Skin of body (tissue), 2 donors: ENCODE results near the gene DHCR7. TPM values are rescaled to one million over a fixed set of nuclear protein-coding genes. Genes with fewer than 3 reads are reported as not detected.

Experiments
- DNase-seq: peaks from one replicate; lab custom pipeline; 2025; lab: John Stamatoyannopoulos, UW
- total RNA-seq: library from RNA; depleted of rRNA; stranded (reverse); fragments of >200 nt; gene quantifications from one replicate; pipeline ENCODE4 v1.2.3, GENCODE V29; 2014

DHCR7 gene
- total RNA-seq, 1 donor from 2014 or later: 34.5 TPM

DNA sequence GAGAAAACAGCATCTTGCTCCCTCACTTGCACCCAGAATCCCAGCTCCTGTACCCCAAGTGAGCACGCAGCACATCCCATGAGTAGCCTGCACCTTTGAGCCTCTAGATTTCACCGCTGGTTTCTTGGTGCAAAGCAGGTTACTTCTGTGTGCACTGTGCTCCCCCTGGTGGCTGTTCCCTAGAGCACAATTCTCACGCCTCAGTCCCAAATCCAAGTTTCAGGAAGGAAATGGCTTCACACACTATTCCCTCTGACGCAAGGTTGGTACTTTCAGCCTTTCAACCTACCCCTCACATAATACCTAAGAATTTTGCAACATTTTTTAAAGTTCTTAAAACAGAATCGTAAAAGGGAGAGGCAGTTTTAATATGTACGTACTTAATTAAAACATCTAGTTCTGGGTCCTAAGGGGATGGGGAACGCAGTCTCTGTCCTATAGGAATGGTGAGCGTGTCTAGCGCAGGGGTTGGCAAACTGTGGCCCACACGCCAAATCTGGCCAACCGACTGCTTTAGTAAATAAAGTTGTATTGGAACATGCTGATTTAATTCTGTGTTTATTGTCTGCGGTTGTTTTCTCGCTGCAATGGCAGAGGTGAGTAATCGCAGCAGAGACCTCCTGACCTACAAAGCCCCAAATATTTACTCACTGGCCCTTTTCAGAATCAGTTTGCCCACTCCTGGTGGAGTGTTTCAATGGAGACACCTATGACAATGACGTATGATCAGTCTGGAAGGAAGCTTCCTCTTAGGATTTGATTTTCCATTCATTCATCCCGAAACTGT lies 27.5 kb downstream of the DHCR7 start:
- no peak for DNase-seq

DNA sequence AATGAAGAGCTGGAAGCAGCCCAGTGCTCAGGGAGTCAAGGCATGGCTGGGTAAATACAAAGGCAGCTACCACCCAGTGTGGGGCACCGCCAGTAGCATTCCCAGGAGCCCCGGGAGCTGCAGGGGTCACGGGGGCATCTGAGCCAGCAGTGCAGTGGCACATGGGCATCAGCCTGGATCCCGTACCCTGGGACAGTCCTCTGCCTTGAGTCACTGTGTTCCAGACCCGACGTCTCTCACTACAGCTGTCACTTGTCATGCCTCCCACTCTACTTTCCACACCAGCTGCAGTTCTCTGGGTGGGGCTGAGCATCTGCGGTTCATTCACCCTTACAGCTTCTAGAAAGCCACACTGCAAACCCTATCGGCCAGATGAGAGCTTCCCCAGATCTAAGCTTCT lies 29.6 kb downstream of the DHCR7 start:
- peak; percentile 13 for DNase-seq

DNA sequence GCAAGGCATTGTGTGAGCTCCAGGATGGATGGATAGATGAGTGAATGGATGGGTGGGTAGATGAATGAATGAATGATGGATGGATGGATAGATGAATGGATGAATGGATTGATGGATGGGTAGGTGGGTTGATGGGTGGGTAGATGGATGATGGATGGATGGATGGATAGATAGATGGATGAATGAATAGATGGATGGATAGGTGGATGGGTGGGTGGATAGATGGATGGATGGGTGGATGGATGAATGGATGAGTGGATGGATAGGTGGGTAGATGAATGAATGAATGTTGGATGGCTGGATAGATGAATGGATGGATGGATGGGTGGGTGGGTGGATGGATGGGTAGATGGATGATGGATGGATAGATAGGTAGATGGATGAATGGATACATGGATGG lies 33.5 kb downstream of the DHCR7 start:
- DNase-seq: no peak

DNA sequence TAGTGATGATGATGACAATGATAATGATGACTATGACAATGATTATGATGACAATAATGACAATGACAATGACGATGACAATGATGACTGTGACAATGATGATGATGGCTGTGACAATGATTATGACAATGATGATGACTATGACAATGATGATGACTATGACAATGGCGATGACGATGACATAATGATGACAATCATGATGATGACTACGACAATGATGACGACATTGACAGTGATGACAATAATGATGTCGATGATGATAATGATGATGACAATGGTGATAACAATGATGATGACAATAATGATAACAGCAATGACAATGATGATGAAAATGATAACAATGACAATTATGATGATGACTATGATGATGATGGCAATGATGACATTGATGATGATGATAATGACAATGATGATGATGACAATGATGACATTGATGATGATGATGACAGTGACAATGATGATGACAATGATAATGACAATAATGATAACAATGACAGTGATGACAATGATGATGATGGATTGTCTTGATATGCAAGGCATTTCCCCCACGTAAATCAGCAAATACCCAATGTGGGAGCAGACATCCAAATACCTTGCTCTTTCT lies 37.7 kb downstream of the DHCR7 start:
- no peak for DNase-seq

DNA sequence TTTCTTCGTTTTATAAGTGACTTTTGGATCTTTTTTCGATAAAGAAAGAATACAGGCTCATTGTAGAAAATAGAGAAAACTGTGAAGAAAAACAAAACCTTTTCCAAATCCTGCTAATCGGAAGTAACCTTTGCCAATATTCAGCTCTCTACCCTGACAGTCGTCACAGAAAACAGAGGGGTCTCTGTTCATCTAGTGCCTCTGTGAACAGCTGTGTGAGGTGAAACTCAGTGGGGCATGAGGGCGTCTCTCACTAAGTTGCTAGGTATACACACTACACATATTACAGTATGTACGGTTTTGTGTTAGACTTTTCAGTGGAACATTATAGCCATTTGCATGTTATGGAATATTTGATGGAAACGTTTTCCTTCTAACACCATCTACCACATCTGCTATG lies 39.4 kb downstream of the DHCR7 start:
- DNase-seq: no peak

DNA sequence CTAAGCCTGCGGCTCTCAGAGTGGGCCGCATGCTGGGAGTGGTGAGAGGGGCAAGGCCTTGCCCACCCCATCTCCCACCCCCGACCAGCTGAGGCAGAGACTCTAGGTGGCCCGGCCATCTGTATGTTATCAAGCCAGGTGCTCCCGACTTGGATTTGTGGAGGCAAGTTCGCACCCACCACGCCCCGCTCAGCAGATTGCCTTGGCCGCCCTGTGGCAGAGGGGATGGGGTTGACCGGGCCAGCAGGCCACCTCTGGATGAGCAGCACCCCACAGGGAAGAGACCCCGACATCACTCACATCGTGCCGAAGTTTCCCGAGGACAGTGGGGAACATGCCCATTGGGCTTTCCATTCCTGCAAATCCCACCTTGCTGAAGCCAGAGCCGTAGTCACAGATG lies 40.8 kb downstream of the DHCR7 start:
- DNase-seq: no peak

DNA sequence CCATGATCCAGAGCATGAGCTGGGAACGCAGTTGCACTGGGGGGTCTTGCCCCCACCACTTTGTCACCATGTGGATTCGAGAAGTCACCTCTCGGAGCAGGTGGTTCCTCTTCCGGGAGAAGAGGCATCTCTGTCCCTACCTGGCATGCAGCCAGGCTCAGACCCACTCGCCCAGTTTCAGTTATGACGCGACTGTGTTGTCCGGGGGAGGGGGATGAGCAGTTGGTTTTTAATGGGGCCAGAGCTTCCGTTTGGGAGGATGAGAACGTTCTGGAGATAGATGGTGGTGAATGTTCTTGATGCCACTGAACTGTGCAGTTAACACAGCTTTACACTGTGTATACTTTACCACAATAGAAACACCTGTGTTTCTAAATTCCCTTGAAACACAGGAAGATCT lies 41.5 kb downstream of the DHCR7 start:
- no peak for DNase-seq

DNA sequence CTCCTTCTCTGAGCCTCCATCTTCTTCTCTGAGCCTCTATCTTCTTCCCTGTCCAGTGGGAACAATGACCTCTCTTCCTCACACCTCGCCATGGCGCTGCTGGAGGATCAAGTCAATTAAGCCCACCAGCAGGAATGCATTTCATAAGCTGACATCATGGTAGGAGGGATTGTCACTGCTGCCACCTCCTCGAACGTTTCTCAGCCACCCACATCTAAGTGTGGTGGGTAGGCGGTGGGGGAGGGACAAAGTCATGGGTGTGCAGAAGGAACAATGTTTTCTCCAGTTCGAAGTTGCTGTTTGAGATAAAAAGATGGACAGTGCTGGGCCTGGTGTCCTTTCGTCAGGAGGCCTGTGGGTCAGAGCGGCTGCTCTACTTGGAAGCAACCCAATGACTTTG lies 44.0 kb downstream of the DHCR7 start:
- no peak for DNase-seq

DNA sequence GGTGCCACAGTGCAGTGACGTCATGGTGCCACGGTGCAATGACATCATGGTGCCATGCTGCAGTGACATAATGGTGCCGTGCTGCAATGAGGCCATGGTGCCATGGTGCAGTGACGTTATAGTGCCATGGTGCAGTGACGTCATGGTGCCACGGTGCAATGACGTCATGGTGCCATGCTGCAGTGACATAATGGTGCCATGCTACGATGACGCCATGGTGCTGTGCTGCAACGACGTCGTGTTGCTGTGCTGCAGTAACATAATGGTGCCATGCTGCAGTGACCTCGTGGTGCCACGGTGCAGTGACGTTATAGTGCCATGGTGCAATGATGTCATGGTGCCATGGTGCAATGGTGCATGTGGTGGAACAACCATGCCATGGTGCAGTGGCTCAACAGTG lies 45.3 kb downstream of the DHCR7 start:
- DNase-seq: no peak

DNA sequence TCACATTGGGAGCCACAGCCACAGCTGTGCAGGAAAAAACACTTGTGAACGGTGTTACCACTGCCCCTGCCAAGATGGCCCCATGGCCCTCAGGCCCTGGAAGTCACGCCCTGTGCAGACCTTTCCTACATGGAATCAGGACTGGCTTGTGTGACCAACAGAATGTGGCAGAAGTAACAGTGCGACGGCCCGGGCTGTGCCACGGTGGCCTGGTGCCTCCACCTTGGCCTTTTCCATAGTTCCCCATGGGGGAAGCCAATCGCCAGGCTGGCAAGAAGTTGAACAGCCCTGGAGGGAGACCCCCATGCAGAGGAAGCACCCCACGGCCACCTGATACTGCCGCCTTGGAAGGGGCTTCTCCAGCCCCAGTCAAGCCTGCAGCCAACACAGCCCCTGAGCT lies 48.0 kb downstream of the DHCR7 start:
- DNase-seq: no peak

DNA sequence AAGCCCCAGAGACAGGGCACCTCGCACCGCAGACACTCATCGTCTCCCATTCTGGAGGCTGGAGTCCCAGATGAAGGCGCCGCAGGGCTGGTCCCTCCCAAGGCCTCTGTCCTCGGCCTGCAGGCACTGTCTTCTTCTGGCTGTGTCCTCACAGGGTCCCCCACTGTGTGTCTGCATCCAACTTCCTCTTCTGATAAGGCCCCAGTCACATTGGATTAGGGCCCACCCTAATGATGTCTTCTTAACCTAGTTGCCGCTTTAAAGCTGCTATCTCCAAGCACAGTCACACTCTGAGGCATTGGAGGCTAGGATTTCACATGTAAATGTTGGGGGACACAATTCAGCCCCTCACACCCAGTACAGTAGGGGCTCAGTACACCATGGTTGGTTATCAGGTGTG lies 48.9 kb downstream of the DHCR7 start:
- no peak for DNase-seq

DNA sequence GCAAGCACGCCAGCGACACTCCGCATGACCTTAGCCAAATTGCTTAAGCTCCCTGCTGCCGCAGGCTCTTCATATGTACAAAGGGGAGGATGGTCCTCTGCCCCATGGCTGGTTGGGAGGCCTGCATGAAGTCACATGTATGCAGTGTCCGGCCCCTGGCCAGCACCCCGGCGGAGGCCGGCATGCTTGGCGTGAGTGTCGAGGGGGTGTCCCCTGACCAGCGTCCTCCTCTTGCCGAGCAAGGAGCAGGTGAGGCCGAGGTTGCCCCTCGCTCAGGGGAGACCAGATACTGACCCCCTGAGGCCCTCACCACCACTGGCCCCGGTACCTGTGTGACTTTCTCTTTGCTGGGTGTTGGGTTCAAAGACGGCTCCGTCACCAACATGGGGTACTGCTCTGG lies 50.2 kb downstream of the DHCR7 start:
- DNase-seq: no peak

DNA sequence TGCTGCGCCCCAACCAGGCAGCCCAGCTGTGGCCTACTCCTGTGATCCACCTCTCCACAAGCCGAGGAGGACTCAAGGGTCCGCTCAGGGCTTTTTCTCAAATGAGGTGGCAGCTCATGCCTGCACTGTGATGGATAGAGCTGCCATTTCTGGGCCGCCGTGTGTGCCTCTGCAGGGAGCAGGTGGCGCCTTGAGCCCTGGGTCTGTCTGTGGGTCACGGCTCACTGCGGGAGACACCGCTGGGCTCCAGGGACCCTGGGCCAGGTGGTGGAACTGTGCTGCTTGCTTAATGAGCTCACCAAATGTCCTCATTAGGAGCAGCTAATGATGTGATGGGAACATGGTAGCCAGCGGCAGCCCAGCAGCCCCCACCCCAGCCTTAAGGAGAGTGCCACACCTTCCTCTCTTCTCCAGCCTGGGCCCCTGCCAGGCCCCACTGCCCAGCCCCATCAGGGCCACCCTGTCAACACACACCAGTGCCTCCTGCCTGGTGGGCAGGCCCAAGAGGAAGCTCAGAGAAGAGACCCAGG lies 50.8 kb downstream of the DHCR7 start:
- DNase-seq: no peak

DNA sequence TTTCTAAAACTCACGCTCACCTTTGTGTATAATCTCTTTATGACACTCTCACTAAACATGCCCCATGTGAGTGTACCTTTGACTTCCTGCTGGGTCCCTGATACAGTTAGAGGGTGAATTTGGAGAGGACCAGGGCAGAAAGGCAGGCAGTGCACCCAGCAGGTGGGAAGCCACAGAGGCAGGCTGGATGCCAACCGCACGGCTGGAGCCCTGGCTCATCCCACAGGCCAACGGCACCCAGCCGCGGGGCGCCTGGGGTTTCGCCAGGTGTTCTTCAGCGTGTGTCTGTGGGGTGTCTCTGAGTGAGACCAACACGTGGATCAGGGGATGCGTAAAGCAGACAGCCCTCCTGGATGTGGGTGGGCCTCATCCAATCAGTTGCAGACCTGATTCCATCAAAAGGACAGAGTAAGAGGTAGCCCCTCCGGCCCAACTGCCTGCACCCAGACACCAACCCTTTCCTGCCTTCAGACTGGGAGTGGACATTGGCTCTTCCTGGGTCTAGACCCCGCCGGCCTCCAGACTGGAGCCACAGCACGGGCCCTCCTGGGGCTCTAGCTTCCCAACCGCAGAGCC lies 51.6 kb downstream of the DHCR7 start:
- DNase-seq: no peak

DNA sequence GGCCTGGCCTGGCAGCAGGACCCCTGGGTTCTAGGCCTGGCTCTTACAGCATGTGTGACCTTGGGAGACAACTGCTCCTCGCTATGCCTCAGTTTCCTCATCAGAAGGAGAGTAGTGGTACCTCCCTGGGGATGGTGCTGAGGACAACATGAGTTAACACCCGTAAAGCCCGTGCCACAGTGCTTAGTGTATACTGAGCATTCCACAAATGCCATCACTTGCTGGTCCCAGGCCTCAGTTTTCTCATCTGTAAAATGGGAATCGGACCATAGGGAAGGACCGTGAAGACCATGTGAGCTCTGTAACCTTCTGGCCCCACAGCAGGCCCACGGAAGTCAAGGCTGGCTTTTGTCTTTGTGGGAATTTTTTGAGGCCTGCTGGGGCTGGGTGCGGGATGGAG lies 52.4 kb downstream of the DHCR7 start:
- DNase-seq: no peak

DNA sequence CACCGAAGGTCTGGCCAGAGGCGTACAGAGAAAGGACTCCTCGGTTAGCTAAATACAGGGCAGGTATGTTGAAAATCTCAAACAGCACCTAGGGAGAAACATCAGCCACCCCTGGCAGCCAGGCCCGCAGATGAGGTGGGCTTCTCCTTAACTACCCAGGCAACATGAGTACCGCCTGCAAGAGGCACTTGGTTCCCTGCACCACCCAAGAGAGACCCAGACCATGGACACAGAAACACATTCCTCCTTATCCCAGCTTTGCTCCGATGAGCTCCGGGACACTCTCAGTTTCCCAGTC lies 53.0 kb downstream of the DHCR7 start:
- no peak for DNase-seq

DNA sequence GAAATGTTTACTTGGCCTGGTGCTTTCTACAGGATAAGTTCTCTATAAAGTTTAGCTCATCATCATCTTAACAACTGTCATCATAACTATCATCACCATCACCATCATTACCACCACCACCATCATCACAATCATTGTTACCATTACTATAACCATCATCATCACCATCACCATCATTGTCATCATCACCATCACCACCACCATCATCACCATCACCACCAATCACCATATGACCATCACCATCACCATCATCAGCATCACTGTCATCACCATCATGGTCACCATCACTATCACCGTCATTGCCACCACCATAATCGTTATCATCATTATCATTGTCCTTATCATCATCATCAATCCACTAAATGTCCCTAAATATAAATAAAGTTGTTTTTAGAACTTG lies 54.9 kb downstream of the DHCR7 start:
- DNase-seq: no peak

DNA sequence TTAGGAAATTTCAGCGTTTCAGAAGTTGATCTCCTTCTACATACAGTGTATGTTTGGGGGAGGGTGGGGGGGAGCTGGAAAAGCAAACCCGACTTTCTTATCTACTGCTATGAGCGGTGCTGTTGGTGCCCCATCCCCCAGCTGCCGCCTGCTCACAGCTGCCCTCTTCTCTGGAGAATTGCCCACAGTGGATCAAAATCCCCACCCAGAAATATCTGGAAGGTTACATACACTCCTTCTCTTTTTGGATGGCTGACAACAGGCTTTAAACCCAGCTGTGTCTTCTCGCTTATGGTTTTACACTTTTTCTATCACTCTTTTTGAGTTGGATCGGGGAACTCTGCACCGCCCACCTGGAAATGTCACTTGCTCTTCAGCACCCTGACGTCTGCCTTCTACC lies 56.4 kb downstream of the DHCR7 start:
- DNase-seq: no peak

DNA sequence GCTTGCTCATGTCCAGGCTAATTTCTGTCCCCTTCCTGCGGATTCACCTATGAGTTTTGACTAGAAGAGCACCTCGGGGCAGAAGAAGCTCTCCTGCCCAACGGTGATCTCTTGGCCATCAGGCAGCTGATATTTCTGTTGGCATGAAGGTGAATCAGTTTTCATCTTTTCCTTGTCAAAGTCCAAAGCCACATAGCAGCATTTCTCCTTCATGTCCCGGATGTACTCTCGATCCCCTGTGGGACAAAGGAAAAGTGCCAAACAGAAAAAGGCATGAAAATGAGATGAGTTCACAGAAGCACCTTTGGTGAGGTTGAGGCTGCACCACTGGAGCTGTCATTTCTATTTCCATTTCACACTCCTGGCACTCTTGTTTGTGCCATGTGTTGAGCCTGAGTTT lies 56.8 kb downstream of the DHCR7 start:
- DNase-seq: no peak

DNA sequence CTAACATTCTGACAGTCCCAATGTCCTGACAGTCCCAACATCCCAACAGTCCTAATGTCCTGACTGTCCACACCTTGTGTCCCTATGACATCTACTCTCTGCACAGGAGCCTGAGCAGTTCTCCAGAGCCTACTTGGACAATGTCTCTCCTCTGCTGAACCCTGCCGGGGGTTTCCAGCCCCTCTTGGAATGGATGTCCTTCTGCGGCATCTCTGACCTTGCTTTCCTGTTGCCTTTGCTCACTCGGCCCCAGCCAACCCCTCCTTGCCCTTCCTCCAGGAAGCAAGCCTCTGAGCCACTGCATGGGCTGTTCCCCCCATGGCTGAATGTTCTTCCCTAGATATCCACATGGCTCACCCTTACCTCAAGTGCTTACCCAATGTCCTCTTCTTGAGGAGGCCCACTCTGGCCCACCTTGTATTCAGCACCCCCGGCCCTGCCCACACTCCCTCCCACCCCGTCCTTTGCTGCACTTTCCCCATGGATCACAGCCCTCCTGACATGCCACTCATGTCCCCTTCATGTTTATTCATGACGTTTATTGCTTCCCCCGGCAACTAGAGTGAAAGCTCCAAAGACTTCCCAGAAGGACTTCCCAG lies 59.5 kb downstream of the DHCR7 start:
- DNase-seq: no peak

DNA sequence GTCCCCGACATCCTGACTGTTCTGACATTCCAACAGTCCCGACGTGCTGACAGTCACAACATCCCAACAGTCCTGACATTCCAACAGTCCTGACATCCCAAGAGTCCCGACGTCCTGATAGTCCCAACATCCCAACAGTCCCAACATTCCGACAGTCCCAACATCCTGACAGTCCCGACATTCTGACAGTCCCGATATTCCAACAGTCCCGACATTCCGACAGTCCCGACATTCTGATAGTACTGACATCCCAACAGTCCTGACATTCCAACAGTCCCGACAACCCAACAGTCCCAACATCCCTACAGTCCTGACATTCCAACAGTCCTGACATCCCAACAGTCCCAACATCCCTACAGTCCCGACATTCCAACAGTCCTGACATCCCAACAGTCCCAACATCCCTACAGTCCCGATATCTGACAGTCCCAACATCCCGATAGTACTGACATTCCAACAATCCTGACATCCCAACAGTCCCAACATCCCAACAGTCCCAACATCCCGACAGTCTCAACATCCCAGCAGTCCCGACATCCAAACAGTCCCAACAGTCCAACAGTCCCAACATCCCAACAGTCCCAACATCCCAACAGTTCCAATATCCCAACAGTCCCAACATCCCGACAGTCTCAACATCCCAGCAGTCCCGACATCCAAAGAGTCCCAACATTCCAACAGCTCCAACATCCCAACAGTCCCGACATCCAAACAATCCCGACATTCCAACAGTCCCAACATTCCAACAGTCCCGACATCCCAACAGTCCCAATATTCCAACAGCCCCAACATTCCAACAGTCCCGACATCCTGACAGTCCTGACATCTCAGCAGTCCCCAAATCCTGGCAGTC lies 60.2 kb downstream of the DHCR7 start:
- no peak for DNase-seq

DNA sequence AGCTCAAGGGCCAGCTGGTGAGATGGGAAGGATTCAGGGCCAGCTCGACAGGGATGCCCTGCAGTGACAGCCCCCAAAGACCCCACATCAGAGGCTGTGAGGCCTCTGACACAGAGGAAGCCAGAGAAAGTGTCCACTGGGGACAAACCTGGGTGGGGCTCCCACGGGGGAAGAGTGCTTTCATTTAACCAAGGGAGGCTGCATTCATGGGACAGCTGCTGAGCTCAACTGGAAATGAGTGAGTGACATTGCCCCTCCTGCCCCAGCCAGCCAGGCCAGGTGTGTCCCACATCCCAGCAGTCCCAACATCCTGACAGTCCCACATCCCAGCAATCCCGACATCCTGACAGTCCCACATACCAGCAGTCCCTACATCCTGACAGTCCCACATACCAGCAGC lies 61.0 kb downstream of the DHCR7 start:
- no peak for DNase-seq
